Fibroblast of skin of right biceps (primary cell): ENCODE data around the gene STX17.
"Not testable (repeated sequence)": the region's sequence is repeated elsewhere in the genome, so short reads cannot be mapped to it uniquely, and the experiment has no call there.

Source experiments
- DNase-seq: peaks from one replicate; pipeline ENCODE4 v3.0.0-alpha.2; 2013

STX17 gene

GRCh38 chr9:99973455-99973854 lies 67.0 kb downstream of the STX17 start:
- no peak for DNase-seq

- no peak for DNase-seq
These were observed 70.8 kb downstream of the STX17 start for GRCh38 chr9:99977033-99977792.

- DNase-seq: no peak
These were observed 71.8 kb downstream of the STX17 start for GRCh38 chr9:99978221-99978620.

GRCh38 chr9:99980598-99980997 lies 74.1 kb downstream of the STX17 start:
- DNase-seq: no peak

- no peak for DNase-seq
These were observed 80.2 kb downstream of the STX17 start for GRCh38 chr9:99986642-99987041.

GRCh38 chr9:99990508-99990907 lies 84.1 kb downstream of the STX17 start:
- DNase-seq: not testable (repeated sequence)

GRCh38 chr9:99998266-99998665 lies 91.8 kb downstream of the STX17 start:
- DNase-seq: no peak

- no peak for DNase-seq
These were observed 92.4 kb downstream of the STX17 start for GRCh38 chr9:99998866-99999265.

- no peak for DNase-seq
These were observed 93.3 kb downstream of the STX17 start for GRCh38 chr9:99999797-100000196.

GRCh38 chr9:100011062-100011681 lies 104.7 kb downstream of the STX17 start:
- peak; percentile 57 for DNase-seq

- DNase-seq: no peak
These were observed 105.8 kb downstream of the STX17 start for GRCh38 chr9:100012279-100012678.

GRCh38 chr9:100013573-100013972 lies 107.1 kb downstream of the STX17 start:
- peak; percentile 10 for DNase-seq

- no peak for DNase-seq
These were observed 108.4 kb downstream of the STX17 start for GRCh38 chr9:100014846-100015245.

- DNase-seq: no peak
These were observed 113.1 kb downstream of the STX17 start for GRCh38 chr9:100019541-100019940.
